GM21576 (cell line): Measurements from ENCODE around the gene CTNNBL1.

ENCODE experiments used
- ATAC-seq: cut with Tn5 transposase; IDR thresholded peaks from one replicate; pipeline ENCODE4 v1.9.1; 2021; ENCODE audit warnings: mild to moderate bottlenecking, moderate library complexity; ENCODE audit not compliant: unreplicated experiment

The CTNNBL1 gene

GRCh38 chr20:37736132-37736531, 42.3 kb downstream of the CTNNBL1 start:
- ATAC-seq = no peak

GRCh38 chr20:37737826-37738420, 44.1 kb downstream of the CTNNBL1 start:
- ATAC-seq = no peak

GRCh38 chr20:37741055-37741454, 47.2 kb downstream of the CTNNBL1 start:
- ATAC-seq = no peak

- no peak for ATAC-seq
Observed at GRCh38 chr20:37741570-37741969, 47.7 kb downstream of the CTNNBL1 start.

- ATAC-seq = no peak
Observed at GRCh38 chr20:37742131-37742530, 48.3 kb downstream of the CTNNBL1 start.

GRCh38 chr20:37744347-37744746, 50.5 kb downstream of the CTNNBL1 start:
- no peak for ATAC-seq

- no peak for ATAC-seq
Observed at GRCh38 chr20:37745553-37745952, 51.7 kb downstream of the CTNNBL1 start.

GRCh38 chr20:37748015-37748414, 54.2 kb downstream of the CTNNBL1 start:
- no peak for ATAC-seq

GRCh38 chr20:37749218-37749617, 55.4 kb downstream of the CTNNBL1 start:
- no peak for ATAC-seq

- ATAC-seq = no peak
Observed at GRCh38 chr20:37749620-37750403, 56.0 kb downstream of the CTNNBL1 start.

GRCh38 chr20:37755665-37756064, 61.8 kb downstream of the CTNNBL1 start:
- ATAC-seq = no peak

GRCh38 chr20:37756234-37756633, 62.4 kb downstream of the CTNNBL1 start:
- ATAC-seq = no peak

GRCh38 chr20:37757550-37757949, 63.7 kb downstream of the CTNNBL1 start:
- no peak for ATAC-seq

- ATAC-seq = no peak
Observed at GRCh38 chr20:37758332-37758731, 64.5 kb downstream of the CTNNBL1 start.

GRCh38 chr20:37759052-37759553, 65.3 kb downstream of the CTNNBL1 start:
- ATAC-seq = no peak

- no peak for ATAC-seq
Observed at GRCh38 chr20:37759761-37760209, 66.0 kb downstream of the CTNNBL1 start.

- ATAC-seq = no peak
Observed at GRCh38 chr20:37760322-37760721, 66.5 kb downstream of the CTNNBL1 start.

GRCh38 chr20:37762716-37763485, 69.1 kb downstream of the CTNNBL1 start:
- ATAC-seq = no peak

- ATAC-seq = no peak
Observed at GRCh38 chr20:37764333-37764935, 70.6 kb downstream of the CTNNBL1 start.

- ATAC-seq = no peak
Observed at GRCh38 chr20:37770908-37771307, 77.1 kb downstream of the CTNNBL1 start.

- ATAC-seq = no peak
Observed at GRCh38 chr20:37773291-37773826, 79.5 kb downstream of the CTNNBL1 start.
